Suprapubic skin (tissue), 4 donors: ENCODE data around the gene RGS7. TPM values are rescaled to one million over a fixed set of nuclear protein-coding genes. Genes with fewer than 3 reads are reported as not detected.

ENCODE experiments used
- DNase-seq, 2 donors: peaks; one replicate each; pipeline ENCODE4 v3.0.0-alpha.2; 2019; ENCODE audit warnings: low spot score in 2 of 2
- H3K27ac ChIP-seq: fragments of 200-600 bp; sonication (generic); one replicate; pipeline ENCODE4 v1.5.1; 2019
- H3K27me3 ChIP-seq: fragments of 200-600 bp; sonication (generic); one replicate; pipeline ENCODE4 v1.5.1; 2019
- H3K36me3 ChIP-seq: fragments of 200-600 bp; sonication (generic); one replicate; pipeline ENCODE4 v1.5.1; 2019
- H3K4me1 ChIP-seq: fragments of 200-600 bp; sonication (generic); one replicate; pipeline ENCODE4 v1.5.1; 2019
- H3K4me3 ChIP-seq: fragments of 200-600 bp; sonication (generic); one replicate; pipeline ENCODE4 v1.5.1; 2019; ENCODE audit warnings: mild to moderate bottlenecking
- H3K9me3 ChIP-seq: fragments of 200-600 bp; sonication (generic); one replicate; pipeline ENCODE4 v1.5.1; 2019
- EP300 ChIP-seq: sonication (generic); formaldehyde crosslinking; IDR thresholded peaks from one replicate; pipeline ENCODE4 v1.6.1; 2017; ENCODE audit warnings: antibody characterized with exemption
- POLR2A ChIP-seq, 2 donors: fragments of 450-650 bp; IDR thresholded peaks; one replicate each; pipeline ENCODE4 v1.6.1; 2017; ENCODE audit warnings: antibody characterized with exemption in 2 of 2, mild to moderate bottlenecking in 2 of 2, moderate library complexity in 2 of 2
- POLR2AphosphoS5 ChIP-seq, 3 donors: sonication (generic); formaldehyde crosslinking; IDR thresholded peaks; one replicate each; pipeline ENCODE4 v1.6.1; 2017; ENCODE audit warnings: antibody characterized with exemption in 3 of 3
- WGBS: methylation state at CpG from one replicate; pipeline ENCODE4 v1.1.5; 2018; 5-methylcytosine and 5-hydroxymethylcytosine counted together
- total RNA-seq, 4 donors: library from RNA; depleted of rRNA; stranded (reverse); fragments of >200 nt; gene quantifications; one replicate each; pipeline ENCODE4 v1.1.0, GENCODE V29; 2016
- TF ChIP-seq, protein P1 (sequence below), 2 donors: fragments of 200-600 bp in 1 of 2; fragments of 450-650 bp in 1 of 2; sonication (generic) in 1 of 2; IDR thresholded peaks; one replicate each; pipeline ENCODE4 v1.5.1; 2016 to 2019; ENCODE audit warnings: antibody characterized with exemption in 2 of 2, mild to moderate bottlenecking in 1 of 2, moderate library complexity in 1 of 2

RGS7 gene
- total RNA-seq, 4 donors from 2014 or later = not detected

DNA sequence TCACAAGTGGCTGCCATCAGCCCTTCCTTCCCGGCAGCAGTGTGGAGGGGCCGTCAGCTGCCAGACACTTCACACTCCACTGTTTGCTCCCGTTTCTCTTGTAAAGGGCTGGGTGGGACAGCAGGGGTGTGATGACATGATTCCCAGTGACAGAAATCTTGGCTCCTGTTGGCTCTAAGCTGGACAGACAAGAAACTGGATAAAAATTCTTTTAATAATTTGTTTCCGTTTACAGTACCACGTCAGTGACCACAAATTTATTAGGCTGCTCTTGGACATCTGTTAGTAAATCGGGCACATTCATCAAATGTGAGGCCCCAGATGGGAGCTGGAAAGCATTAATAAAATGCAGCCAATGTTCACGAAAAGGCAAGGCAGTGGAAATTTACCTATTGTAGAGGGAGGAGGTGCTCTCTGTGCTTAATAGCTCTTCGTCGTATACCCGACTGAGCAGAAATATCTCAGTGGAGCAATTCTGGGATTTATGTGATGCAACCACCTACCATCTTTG lies 391.4 kb downstream of the RGS7 start:
- Histone ChIP-seq H3K27me3 (no peaks in the 10 kb centered on the region), H3K9me3 (no peaks in the 10 kb centered on the region), H3K36me3 (no peaks in the 10 kb centered on the region), H3K4me1 (no peaks in the 10 kb centered on the region), H3K27ac (no peak overlapping the region), H3K4me3 (no peak overlapping the region)
- DNase-seq = no peak
- WGBS = 33% methylated on average over 10 of the region's 10 CpGs
- TF ChIP-seq POLR2A (IDR thresholded peaks at IDR 0.05) = no peak
- TF ChIP-seq POLR2AphosphoS5 (IDR thresholded peaks at IDR 0.05) = no peak
- TF ChIP-seq, protein P1, sequence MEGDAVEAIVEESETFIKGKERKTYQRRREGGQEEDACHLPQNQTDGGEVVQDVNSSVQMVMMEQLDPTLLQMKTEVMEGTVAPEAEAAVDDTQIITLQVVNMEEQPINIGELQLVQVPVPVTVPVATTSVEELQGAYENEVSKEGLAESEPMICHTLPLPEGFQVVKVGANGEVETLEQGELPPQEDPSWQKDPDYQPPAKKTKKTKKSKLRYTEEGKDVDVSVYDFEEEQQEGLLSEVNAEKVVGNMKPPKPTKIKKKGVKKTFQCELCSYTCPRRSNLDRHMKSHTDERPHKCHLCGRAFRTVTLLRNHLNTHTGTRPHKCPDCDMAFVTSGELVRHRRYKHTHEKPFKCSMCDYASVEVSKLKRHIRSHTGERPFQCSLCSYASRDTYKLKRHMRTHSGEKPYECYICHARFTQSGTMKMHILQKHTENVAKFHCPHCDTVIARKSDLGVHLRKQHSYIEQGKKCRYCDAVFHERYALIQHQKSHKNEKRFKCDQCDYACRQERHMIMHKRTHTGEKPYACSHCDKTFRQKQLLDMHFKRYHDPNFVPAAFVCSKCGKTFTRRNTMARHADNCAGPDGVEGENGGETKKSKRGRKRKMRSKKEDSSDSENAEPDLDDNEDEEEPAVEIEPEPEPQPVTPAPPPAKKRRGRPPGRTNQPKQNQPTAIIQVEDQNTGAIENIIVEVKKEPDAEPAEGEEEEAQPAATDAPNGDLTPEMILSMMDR (IDR thresholded peaks at IDR 0.05) = no peak
- TF ChIP-seq EP300 = no peak

DNA sequence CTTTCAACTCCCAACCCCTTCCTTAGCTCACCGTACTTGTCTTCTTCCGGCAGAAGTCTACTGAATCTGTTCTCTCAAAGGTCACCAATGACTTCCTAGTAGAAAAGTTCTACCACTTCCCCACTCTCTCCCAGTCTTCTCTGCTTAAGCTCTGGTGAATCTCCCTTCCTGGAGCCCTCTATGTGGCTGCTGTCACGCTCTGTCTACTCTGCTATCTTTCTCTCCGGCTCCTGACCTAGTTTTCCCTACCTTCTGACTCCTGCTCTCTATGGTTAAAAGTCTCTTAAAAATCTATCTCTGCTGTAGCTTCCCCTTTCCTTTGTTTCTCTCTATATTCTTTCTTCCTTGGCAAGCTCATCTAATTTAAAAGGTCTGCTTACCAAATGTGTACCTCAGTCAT lies 394.9 kb downstream of the RGS7 start:
- DNase-seq = no peak
- Histone ChIP-seq H3K27me3 (no peaks in the 10 kb centered on the region), H3K27ac (no peak overlapping the region), H3K4me1 (no peaks in the 10 kb centered on the region), H3K4me3 (no peak overlapping the region), H3K9me3 (no peaks in the 10 kb centered on the region), H3K36me3 (no peaks in the 10 kb centered on the region)
- no peak for TF ChIP-seq EP300
- TF ChIP-seq, protein P1 (IDR thresholded peaks at IDR 0.05) = no peak
- TF ChIP-seq POLR2A (IDR thresholded peaks at IDR 0.05) = no peak
- TF ChIP-seq POLR2AphosphoS5 (IDR thresholded peaks at IDR 0.05) = no peak
- 84% methylated on average over 4 of the region's 4 CpGs for WGBS

DNA sequence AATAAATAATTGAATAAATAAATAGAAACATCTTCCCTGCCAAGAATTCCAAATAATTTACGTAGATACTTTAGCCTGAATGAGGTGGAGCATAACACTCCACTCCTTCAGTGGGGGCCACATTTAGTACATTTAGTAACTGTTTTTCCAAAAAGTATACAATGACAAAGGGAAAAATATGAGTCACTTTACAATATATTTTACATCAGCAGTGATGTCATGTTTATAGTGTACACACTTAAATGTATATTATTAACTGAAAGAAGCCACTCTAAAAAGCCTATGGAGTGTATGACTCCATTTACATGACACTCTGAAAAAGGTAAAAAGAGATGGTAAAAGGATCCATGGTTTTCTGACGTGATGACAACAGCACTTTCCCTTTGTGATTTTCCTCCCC lies 400.6 kb downstream of the RGS7 start:
- WGBS = 80% methylated on average over 2 of the region's 2 CpGs
- Histone ChIP-seq H3K4me1 (no peaks in the 10 kb centered on the region), H3K27ac (no peak overlapping the region), H3K4me3 (no peak overlapping the region), H3K9me3 (no peaks in the 10 kb centered on the region), H3K27me3 (no peaks in the 10 kb centered on the region), H3K36me3 (no peaks in the 10 kb centered on the region)
- no peak for DNase-seq
- TF ChIP-seq POLR2A (IDR thresholded peaks at IDR 0.05) (no peak), POLR2AphosphoS5 (IDR thresholded peaks at IDR 0.05) (no peak), EP300 (no peak)
- TF ChIP-seq, protein P1 (IDR thresholded peaks at IDR 0.05) = no peak

DNA sequence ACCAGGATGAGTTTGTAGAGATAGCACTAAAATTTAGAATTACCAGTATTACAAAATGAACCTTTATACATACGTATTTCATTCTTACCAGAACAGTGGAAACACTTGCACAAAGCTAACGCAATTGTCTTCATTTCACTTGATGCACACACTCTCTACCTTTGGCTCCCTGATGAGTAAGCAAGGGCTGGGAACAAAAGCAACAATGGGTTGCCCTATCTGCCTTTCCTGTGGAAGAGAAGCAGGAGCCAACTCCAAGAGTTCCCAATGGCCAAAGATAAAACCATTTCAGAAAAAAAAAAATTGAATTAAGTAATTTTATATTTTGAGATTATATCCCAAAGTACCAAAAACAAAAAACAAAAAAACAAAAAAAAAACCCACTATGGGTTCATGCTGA lies 401.0 kb downstream of the RGS7 start:
- H3K4me3 ChIP-seq = no peak overlapping the region
- H3K9me3 ChIP-seq = no peaks in the 10 kb centered on the region
- DNase-seq = no peak
- no peaks in the 10 kb centered on the region for H3K36me3 ChIP-seq
- no peak for TF ChIP-seq POLR2A (IDR thresholded peaks at IDR 0.05)
- TF ChIP-seq POLR2AphosphoS5 (IDR thresholded peaks at IDR 0.05) = no peak
- TF ChIP-seq, protein P1 (IDR thresholded peaks at IDR 0.05) = no peak
- no peak for TF ChIP-seq EP300
- no peaks in the 10 kb centered on the region for H3K27me3 ChIP-seq
- H3K27ac ChIP-seq = no peak overlapping the region
- H3K4me1 ChIP-seq = no peaks in the 10 kb centered on the region
- 74% methylated on average over 2 of the region's 2 CpGs for WGBS

DNA sequence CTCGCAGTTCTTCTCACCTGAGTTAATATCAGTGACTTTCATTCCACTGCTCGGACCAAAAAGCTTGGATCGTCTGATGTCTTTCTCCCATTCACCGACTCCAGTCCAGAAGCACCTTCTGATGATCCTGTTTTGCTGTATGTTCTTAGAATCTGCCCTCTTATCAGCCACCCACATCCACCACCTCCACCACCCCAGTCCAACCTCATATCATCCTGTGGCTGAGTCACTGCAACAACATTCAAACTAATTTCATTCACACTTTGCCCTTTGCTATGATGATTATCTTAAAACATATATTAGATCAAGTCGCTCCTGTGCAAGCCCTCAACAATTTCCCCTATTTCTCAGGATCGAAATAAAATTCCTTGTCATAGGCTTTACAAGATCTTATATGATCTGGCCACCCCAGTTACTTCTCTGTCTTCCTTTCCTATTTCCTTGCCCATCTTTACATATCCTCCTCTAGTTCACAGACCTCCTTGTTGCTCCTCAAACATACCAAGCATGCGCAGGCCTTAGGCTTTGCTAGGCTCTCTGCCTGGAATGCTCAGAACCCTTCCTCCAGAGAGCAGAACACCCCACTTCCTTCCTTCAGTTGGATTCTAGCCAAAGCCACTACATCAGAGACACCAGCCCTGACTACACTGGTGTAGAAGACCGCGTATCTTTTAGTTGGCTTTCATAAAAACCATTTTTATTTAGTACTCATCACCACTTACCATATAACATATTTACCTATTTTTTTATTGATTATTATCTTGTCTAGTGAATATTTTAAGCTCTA lies 409.4 kb downstream of the RGS7 start:
- H3K4me1 ChIP-seq = no peaks in the 10 kb centered on the region
- no peak overlapping the region for H3K27ac ChIP-seq
- H3K27me3 ChIP-seq = no peaks in the 10 kb centered on the region
- H3K4me3 ChIP-seq = no peak overlapping the region
- DNase-seq = no peak
- H3K36me3 ChIP-seq = no peaks in the 10 kb centered on the region
- WGBS = 91% methylated on average over 9 of the region's 9 CpGs
- TF ChIP-seq POLR2AphosphoS5 (IDR thresholded peaks at IDR 0.05) (no peak), POLR2A (IDR thresholded peaks at IDR 0.05) (no peak), EP300 (no peak)
- TF ChIP-seq, protein P1 (IDR thresholded peaks at IDR 0.05) = no peak
- H3K9me3 ChIP-seq = no peaks in the 10 kb centered on the region
